C4-2B (cell line): Measurements from ENCODE around the gene GBE1.
"Not testable (repeated sequence)": the region's sequence is repeated elsewhere in the genome, so short reads cannot be mapped to it uniquely, and the experiment has no call there.

Experiments
- H3K27ac ChIP-seq: fragments of 450-650 bp; 2 replicates; pipeline ENCODE4 v1.5.1; 2017
- CTCF ChIP-seq: fragments of 450-650 bp; conservative IDR thresholded peaks from 2 replicates; pipeline ENCODE4 v1.5.1; 2017; ENCODE audit warnings: mild to moderate bottlenecking
- ZFX ChIP-seq: fragments of 450-650 bp; IDR thresholded peaks from 2 replicates; pipeline ENCODE4 v1.6.1; 2017

Gene GBE1

DNA sequence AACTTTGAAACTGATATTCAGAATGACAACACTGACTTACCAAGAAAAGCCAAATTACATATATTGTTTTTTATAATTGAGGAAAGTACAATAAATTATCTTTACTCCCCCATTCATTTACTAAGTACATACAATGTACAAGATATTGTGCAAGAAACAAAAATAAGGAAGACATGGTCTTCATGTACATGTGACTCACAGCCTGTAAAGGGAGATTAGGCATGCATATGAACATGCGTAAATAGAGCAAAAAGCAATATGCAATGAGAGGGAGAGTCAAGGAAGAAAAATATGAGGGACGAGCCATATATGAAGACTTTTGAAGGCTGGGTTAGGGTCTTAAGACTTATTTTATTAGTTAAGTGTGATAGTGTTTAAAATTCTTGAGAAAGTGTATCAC, 258.4 kb downstream of the GBE1 start:
- TF ChIP-seq CTCF (no peak), ZFX (no peak)
- H3K27ac ChIP-seq, result no peak overlapping the region

- H3K27ac ChIP-seq, result no peak overlapping the region
- TF ChIP-seq CTCF (no peak), ZFX (no peak)
Observed at GRCh38 chr3:81502236-81502635, 259.2 kb downstream of the GBE1 start.

DNA sequence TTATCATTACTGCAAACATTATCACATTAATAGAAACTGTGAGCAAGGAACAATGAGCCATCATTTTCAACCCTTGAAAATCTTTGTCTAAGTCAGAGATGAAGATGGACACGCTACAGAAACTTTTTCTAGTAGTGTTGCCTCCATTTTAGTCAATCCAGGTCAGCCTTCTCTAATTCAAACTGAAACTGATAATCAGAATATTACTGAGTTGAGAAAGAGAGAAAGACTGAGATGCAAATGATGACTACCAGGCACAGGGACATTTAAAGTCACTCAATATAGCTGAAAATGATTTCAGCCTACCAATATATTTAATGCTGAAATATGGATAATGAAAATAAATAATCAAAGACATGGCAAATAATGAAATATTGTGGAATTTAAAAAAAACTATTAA, 261.4 kb downstream of the GBE1 start:
- no peak overlapping the region for H3K27ac ChIP-seq
- TF ChIP-seq CTCF (no peak), ZFX (no peak)

DNA sequence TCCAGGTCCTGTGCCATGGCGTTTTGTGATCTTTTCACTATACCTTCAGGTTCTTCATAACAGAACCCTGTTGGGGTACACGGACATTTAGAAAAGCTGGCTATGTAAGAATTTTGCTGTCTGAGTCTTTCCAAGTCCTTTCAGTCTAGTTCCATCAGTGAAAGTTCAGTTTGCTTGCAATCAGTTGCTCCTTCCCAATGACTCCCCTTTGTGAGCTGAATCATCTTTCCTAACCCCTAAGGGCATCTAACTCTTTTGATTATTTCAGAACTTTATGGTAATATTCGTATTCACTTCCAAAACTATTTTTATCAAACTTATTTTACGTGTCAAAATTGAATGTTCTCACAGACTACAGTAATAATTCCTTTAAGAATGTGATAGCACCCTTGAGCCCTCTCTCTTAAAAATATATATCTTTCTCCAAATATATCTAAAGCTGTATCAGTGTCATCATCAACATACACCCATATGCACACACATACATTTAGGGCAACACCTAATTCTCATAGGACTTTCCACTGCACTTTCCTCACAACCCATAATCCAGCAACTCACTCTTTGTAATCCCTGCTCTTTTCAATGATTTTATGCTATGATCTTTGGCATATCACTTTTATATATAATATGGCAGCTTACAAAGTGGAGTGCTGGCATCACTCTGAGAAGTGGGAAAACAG, 263.7 kb downstream of the GBE1 start:
- TF ChIP-seq ZFX, result no peak
- TF ChIP-seq CTCF, result no peak
- H3K27ac ChIP-seq, result no peak overlapping the region

GRCh38 chr3:81496407-81497104, 264.9 kb downstream of the GBE1 start:
- TF ChIP-seq ZFX, result no peak
- no peak for TF ChIP-seq CTCF
- no peak overlapping the region for H3K27ac ChIP-seq

DNA sequence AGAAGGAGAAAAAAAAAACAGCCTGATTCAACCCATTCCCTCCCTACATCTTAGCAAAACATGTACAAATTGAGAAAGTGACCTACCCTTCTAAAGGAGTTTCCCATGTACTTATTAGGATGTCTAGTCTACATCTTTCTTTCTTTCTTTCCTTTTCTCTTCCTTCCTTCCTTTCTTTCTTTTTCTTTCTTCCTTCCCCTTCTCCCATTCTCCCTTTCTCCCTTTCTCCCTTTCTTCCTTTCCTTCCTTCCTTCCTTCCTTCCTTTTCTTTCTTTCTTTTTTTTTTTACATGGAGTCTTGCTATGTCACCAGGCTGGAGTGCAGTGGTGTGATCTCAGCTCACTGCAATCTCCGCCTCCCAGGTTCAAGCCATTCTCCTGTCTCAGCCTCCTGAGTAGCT, 269.0 kb downstream of the GBE1 start:
- not testable (repeated sequence) for H3K27ac ChIP-seq

DNA sequence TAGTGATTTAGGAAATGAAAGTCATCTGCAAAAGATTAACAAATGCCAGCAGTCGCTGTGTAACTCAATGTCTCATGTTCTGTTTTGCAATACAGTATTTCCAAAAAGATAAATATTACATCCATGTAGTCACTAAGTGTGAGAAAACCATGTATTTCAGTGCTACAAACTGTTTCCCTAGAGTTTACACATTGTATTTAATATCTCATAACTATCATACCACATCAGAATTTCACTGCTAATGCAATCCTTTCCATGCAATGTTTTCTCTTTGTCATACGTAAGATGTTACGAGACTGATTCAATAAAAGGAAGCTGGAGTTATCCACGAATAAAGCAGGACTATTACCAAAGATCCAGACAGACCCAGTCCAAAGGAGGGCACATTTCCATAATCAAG, 269.4 kb downstream of the GBE1 start:
- H3K27ac ChIP-seq, result no peak overlapping the region
- TF ChIP-seq ZFX, result no peak

- no peak overlapping the region for H3K27ac ChIP-seq
- TF ChIP-seq CTCF, result peak; percentile 75
- no peak for TF ChIP-seq ZFX
Observed at GRCh38 chr3:81490541-81491288, 270.7 kb downstream of the GBE1 start.
